Neural cell (in vitro differentiated cells): ENCODE data around the gene RBBP8NL. TPM values are rescaled to one million over a fixed set of nuclear protein-coding genes. Genes with fewer than 3 reads are reported as not detected.

Experiments
- H2AFZ ChIP-seq: fragments of 200-600, 300-800 bp; sonication (generic), shearing (Covaris generic); 2 replicates; pipeline ENCODE4 v1.6.0; 2014; ENCODE audit warnings: low read depth, mild to moderate bottlenecking, antibody characterized with exemption, low read length, moderate library complexity
- H3F3A ChIP-seq: fragments of 200-600 bp; shearing (Covaris generic); 2 replicates; pipeline ENCODE4 v1.6.1; 2016; ENCODE audit warnings: mild to moderate bottlenecking, moderate library complexity, mixed read lengths, antibody characterized with exemption, low read length; ENCODE audit not compliant: insufficient read depth, poor library complexity, severe bottlenecking
- H3K27ac ChIP-seq: fragments of 200-600, 300-800 bp; sonication (generic), shearing (Covaris generic); 2 replicates; pipeline ENCODE4 v1.5.1; 2014; ENCODE audit warnings: mild to moderate bottlenecking, low read length, moderate library complexity
- H3K27me3 ChIP-seq: fragments of 300-800, 200-600 bp; sonication (generic), shearing (Covaris generic); 2 replicates; pipeline ENCODE4 v1.6.0; 2014; ENCODE audit warnings: mild to moderate bottlenecking, low read depth, low read length, moderate library complexity; ENCODE audit not compliant: insufficient read depth
- H3K36me3 ChIP-seq: fragments of 300-800, 200-600 bp; sonication (generic), shearing (Covaris generic); 2 replicates; pipeline ENCODE4 v1.5.1; 2014; ENCODE audit warnings: mild to moderate bottlenecking, antibody characterized with exemption, low read length, moderate library complexity; ENCODE audit not compliant: insufficient read depth
- H3K4me2 ChIP-seq: fragments of 300-800, 200-600 bp; sonication (generic), shearing (Covaris generic); 2 replicates; pipeline ENCODE4 v1.6.0; 2014; ENCODE audit warnings: mild to moderate bottlenecking, low read length
- H3K4me3 ChIP-seq: fragments of 300-800, 200-600 bp; sonication (generic), shearing (Covaris generic); 2 replicates; pipeline ENCODE4 v1.5.1; 2014; ENCODE audit warnings: mild to moderate bottlenecking, low read length, moderate library complexity
- H3K79me2 ChIP-seq: fragments of 200-600 bp; shearing (Covaris generic); replicated peaks from 2 replicates; pipeline ENCODE4 v1.6.0; 2014; ENCODE audit warnings: mild to moderate bottlenecking, low read length, moderate library complexity; ENCODE audit not compliant: insufficient read depth
- H3K9ac ChIP-seq: fragments of 300-800, 200-600 bp; sonication (generic), shearing (Covaris generic); 2 replicates; pipeline ENCODE4 v1.6.1; 2016; ENCODE audit warnings: mild to moderate bottlenecking, low read length, mixed read lengths
- H3K9me2 ChIP-seq: fragments of 200-600 bp; shearing (Covaris generic); 2 replicates; pipeline ENCODE4 v1.6.1; 2016; ENCODE audit warnings: mild to moderate bottlenecking, low read length, mixed read lengths; ENCODE audit not compliant: insufficient read depth
- H3K9me3 ChIP-seq: fragments of 200-600, 300-800 bp; sonication (generic), shearing (Covaris generic); 2 replicates; pipeline ENCODE4 v1.6.1; 2016; ENCODE audit warnings: mild to moderate bottlenecking, mixed run types, low read length, moderate library complexity, mixed read lengths
- H4K20me1 ChIP-seq: fragments of 200-600 bp; shearing (Covaris generic); 2 replicates; pipeline ENCODE4 v1.6.1; 2016; ENCODE audit warnings: mild to moderate bottlenecking, mixed run types; ENCODE audit not compliant: insufficient read depth
- CTCF ChIP-seq: fragments of 450-650 bp; IDR thresholded peaks from 2 replicates; pipeline ENCODE4 v1.5.1; 2014; ENCODE audit warnings: antibody characterized with exemption, mild to moderate bottlenecking, moderate library complexity; ENCODE audit not compliant: poor library complexity, severe bottlenecking
- EP300 ChIP-seq: fragments of 450-650 bp; conservative IDR thresholded peaks from 2 replicates; pipeline ENCODE4 v1.6.1; 2014; ENCODE audit warnings: antibody characterized with exemption, mild to moderate bottlenecking, moderate library complexity; ENCODE audit not compliant: poor library complexity, severe bottlenecking
- EZH2 ChIP-seq: fragments of 200-600, 300-800 bp; shearing (Covaris generic), sonication (generic); IDR thresholded peaks from 2 replicates; pipeline ENCODE4 v1.6.1; 2014; ENCODE audit warnings: antibody characterized with exemption, low read length, borderline replicate concordance, mild to moderate bottlenecking; ENCODE audit not compliant: insufficient read depth, poor library complexity, severe bottlenecking
- MXI1 ChIP-seq: fragments of 450-650 bp; conservative IDR thresholded peaks from 2 replicates; pipeline ENCODE4 v1.6.1; 2014; ENCODE audit warnings: antibody characterized with exemption, mild to moderate bottlenecking; ENCODE audit not compliant: poor library complexity, severe bottlenecking
- POLR2AphosphoS5 ChIP-seq: IDR thresholded peaks from 2 replicates; pipeline ENCODE4 v1.6.1; 2012
- RAD21 ChIP-seq: fragments of 450-650 bp; conservative IDR thresholded peaks from 2 replicates; pipeline ENCODE4 v1.6.1; 2014; ENCODE audit warnings: antibody characterized with exemption, mild to moderate bottlenecking, moderate library complexity
- REST ChIP-seq: IDR thresholded peaks from 2 replicates; pipeline ENCODE4 v1.6.1; 2012; ENCODE audit warnings: borderline replicate concordance
- SMC3 ChIP-seq: fragments of 450-650 bp; conservative IDR thresholded peaks from 2 replicates; pipeline ENCODE4 v1.6.1; 2014; ENCODE audit warnings: antibody characterized with exemption, mild to moderate bottlenecking, moderate library complexity; ENCODE audit not compliant: poor library complexity
- TAF1 ChIP-seq: IDR thresholded peaks from 2 replicates; pipeline ENCODE4 v1.6.1; 2012; ENCODE audit warnings: low read depth
- polyA minus RNA-seq: library from RNA; depleted of rRNA, polyadenylated mRNA; stranded (reverse); fragments of >200 nt; gene quantifications from 2 replicates; pipeline ENCODE4 v1.2.3, GENCODE V29; 2014
- polyA plus RNA-seq: library from polyadenylated mRNA; depleted of rRNA; stranded (reverse); fragments of >200 nt; gene quantifications from 2 replicates; pipeline ENCODE4 v1.2.3, GENCODE V29; 2014

Gene RBBP8NL
- polyA plus RNA-seq (not detected in 2 replicates), polyA minus RNA-seq (not detected in 2 replicates)

GRCh38 chr20:62427172-62428001 is at the start of gene RBBP8NL:
Gene RBBP8NL, minus strand, starts transcription at chr20:62427539. Its CDS starts 7,892 bp downstream, at chr20:62419647.
- Histone ChIP-seq H3K36me3 (no peaks in the 10 kb centered on the region), H3K4me2 (no peak within 1 kb of the TSS), H2AFZ (no peak within 1 kb of the TSS), H3K27me3 (no peaks in the 10 kb centered on the region), H3K9me3 (no peaks in the 10 kb centered on the region), H3K4me3 (no peak within 1 kb of the TSS), H3K9ac (no peak within 1 kb of the TSS), H4K20me1 (no peaks in the 10 kb centered on the region), H3K9me2 (no peaks in the 10 kb centered on the region), H3F3A (no peaks in the 10 kb centered on the region), H3K27ac (no peak within 1 kb of the TSS), H3K79me2 (no peaks in the 10 kb centered on the region)
- TF ChIP-seq TAF1 (no peak), REST (no peak), MXI1 (no peak), SMC3 (no peak), POLR2AphosphoS5 (no peak), EZH2 (no peak), CTCF (no peak), RAD21 (no peak), EP300 (no peak)

- peaks cover 84% of the 10 kb centered on the region for H3K27me3 ChIP-seq
- H3F3A ChIP-seq = no peaks in the 10 kb centered on the region
- H3K79me2 ChIP-seq = no peaks in the 10 kb centered on the region
- H3K4me2 ChIP-seq = no peak overlapping the region
- H3K27ac ChIP-seq = no peak overlapping the region
- peak overlapping the region; percentile 13 for H3K4me3 ChIP-seq
- H3K9me2 ChIP-seq = no peaks in the 10 kb centered on the region
- H4K20me1 ChIP-seq = no peaks in the 10 kb centered on the region
- H3K9me3 ChIP-seq = no peaks in the 10 kb centered on the region
- H3K9ac ChIP-seq = no peak overlapping the region
- TF ChIP-seq EZH2 (peak; percentile 99), RAD21 (no peak)
- H3K36me3 ChIP-seq = no peaks in the 10 kb centered on the region
- H2AFZ ChIP-seq = no peak overlapping the region
Measured at GRCh38 chr20:62476056-62476838, 48.9 kb upstream of the RBBP8NL start.
